GM18498 (cell line): ENCODE results near the gene LCN1.
"Not testable (repeated sequence)": the region's sequence is repeated elsewhere in the genome, so short reads cannot be mapped to it uniquely, and the experiment has no call there.

ENCODE experiments used
- ATAC-seq: cut with Tn5 transposase; IDR thresholded peaks from one replicate; pipeline ENCODE4 v1.9.1; 2021; ENCODE audit warnings: mild to moderate bottlenecking, moderate library complexity; ENCODE audit not compliant: unreplicated experiment

LCN1 gene

DNA sequence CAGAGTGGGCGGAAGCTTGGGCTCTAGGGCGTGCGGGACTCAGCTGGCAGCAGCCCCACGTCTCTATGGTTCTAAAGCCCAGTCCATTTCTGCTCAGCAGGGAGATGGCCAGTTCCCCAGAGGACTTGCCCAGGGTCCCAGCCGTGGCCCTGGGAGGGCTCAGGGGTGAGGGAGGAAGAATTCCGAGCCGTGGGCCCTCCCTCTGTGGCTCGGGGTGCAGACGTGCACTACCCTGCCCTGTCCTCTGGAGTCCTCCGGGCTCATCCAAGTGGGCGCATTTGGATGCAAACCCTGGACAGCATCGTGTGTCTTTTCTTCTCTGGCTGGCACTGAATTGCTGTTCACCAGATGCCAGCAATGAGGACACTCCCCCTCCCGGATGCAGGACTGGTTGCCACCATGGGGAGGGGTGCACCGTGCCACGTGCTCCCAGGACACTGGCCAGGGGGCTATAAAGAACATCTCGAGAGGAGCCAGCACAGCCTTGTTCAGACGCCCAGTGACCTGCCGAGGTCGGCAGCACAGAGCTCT, 24.5 kb downstream of the LCN1 start, which contains the start of gene OBP2A:
OBP2A (plus strand) TSS at position 481 of the 531 bp plus-strand sequence. CDS start 55 bp downstream, outside the sequence.
- ATAC-seq, result not testable (repeated sequence)

- not testable (repeated sequence) for ATAC-seq
Observed at GRCh38 chr9:135546792-135547617, 25.8 kb downstream of the LCN1 start.

DNA sequence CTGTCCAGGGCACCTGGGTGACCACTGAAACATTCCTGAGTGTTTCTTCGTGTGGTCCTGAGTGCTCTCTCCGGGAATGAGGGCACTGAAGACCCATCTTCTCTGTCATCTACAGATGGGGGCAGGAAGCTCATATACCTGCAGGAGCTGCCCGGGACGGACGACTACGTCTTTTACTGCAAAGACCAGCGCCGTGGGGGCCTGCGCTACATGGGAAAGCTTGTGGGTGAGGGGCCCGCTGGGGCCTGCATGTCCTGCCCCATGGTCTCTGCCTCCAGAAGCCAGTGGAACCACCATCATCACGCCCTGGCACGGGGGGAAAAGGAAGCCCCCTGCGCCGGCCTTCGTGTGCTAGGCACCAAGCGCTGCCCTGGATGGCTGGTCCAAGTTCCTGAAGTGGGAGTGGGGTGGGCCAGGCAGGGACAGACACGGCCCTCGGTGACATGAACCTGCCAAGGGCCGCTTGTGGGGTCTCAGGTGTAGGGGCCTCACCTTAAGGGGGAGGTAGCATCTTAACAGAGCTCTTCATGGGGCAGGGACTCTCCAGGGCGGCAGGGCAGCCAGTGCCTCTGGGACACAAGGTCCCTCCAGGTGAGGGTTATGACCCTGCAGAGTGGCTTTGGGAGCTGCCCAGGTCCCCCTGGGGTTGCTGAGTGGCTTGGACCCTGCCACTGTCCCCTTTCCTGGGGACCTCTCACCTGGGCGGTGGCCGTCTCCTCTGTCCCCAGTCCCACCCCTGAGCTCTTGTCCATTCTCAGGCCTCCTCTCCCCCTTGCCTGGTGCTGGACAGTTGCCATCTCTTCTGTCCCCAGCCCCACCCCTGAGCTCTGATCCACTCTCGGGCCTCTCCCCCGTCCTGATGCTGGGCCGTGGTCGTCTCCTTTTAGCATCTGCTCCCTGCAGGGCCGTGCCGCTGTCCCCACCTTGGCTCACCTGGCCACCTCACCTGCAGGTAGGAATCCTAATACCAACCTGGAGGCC, 26.8 kb downstream of the LCN1 start:
- no peak for ATAC-seq

- not testable (repeated sequence) for ATAC-seq
Observed at GRCh38 chr9:135549478-135550343, 28.5 kb downstream of the LCN1 start.

DNA sequence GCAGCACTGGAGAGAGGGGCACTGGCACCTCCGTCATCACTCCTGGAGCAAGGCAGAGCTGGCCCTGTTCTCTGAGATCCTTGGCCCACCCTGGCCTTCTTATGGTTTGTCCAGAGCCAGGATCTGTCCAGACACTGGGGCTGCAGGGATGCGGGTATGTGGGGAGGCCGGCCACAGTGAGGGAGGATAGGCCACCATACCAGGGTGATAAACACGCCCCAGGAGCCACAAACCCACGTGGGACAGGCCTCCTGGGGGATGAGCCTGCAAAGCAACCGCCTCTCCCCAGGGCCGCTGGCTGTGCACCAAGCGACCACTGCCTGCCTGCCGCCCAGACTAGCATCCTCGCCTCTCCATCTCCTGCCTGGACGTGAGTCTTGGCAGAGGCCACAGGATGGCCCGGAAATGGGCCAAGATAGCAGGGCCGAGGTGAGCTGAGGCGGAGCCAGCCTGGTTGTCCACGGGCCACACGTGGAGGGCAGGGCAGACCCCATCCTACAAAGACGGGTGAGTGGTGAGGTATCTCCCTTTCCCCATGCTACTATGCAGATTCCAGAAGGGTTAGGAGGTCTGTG, 29.2 kb downstream of the LCN1 start:
- no peak for ATAC-seq

DNA sequence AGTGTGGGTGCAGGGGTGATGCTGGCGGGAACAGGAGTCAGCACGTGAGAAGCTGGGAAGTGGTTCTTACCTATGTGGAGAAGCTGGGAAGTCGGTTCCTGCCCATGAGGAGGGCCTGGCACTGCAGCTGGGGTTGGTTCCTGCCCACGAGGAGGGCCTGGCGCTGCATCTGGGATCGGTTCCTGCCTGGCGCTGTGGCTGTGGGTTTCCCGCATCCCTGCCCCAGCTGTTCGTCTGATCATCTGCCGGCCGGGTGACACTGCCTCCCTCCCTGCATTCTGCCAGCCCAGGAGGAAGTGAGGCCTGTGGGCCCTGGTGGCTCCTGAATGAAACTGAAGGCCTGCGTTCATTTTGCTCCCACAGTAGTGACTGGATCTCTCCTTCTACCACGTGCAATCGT, 29.8 kb downstream of the LCN1 start:
- ATAC-seq, result no peak

- no peak for ATAC-seq
Observed at GRCh38 chr9:135551456-135551855, 30.2 kb downstream of the LCN1 start.

GRCh38 chr9:135552021-135552697, 30.9 kb downstream of the LCN1 start:
- no peak for ATAC-seq

GRCh38 chr9:135552698-135553171, 31.5 kb downstream of the LCN1 start:
- ATAC-seq, result no peak

- ATAC-seq, result no peak
Observed at GRCh38 chr9:135554718-135555117, 33.5 kb downstream of the LCN1 start.

- ATAC-seq, result no peak
Observed at GRCh38 chr9:135555203-135555602, 34.0 kb downstream of the LCN1 start.

GRCh38 chr9:135555910-135556309, 34.7 kb downstream of the LCN1 start:
- ATAC-seq, result no peak

DNA sequence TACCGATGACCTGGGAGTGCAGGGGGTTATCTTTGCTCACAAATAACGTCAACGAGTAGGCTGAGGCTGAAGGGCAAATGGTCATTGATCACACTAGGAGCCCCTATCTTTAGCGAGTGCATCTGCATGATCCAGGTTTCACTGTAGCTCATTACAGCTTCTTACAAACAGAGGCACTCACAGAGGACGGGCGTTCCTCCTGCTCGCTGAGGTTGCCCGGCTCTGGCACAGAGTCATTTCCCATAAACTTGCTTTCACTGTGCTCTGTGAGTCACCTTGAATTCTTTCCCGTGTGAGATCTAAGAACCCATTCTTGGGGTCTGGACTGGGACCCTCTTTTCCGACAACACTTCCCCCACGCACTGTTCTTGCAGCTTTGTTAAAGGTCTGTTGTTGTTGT, 38.4 kb downstream of the LCN1 start:
- ATAC-seq, result no peak

GRCh38 chr9:135561391-135562234, 40.4 kb downstream of the LCN1 start, which contains the start of gene PAEP:
PAEP (plus strand) TSS chr9:135561756.
- no peak for ATAC-seq

- ATAC-seq, result no peak
Observed at GRCh38 chr9:135562235-135562745, 41.0 kb downstream of the LCN1 start.

DNA sequence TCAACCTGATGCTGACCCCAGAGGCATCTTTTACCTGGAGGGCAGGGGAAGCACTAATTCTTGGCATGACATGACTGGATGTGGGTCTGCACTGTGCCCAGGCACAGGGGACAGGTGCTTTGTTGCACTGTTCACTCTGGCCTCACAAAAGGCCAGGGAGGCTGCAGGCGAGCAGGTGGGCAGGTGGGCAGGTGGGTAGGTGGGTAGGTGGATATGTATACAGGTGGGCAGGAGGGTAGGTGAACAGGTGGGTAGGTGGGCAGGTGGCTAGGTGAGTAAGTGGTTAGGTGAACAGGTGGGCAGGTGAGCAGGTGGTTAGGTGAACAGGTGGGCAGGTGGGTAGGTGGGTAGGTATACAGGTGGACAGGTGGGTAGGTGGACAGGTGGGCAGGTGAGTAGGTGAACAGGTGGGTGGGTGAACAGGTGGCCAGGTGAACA, 41.8 kb downstream of the LCN1 start:
- ATAC-seq, result no peak

- ATAC-seq, result no peak
Observed at GRCh38 chr9:135563858-135564257, 42.6 kb downstream of the LCN1 start.

DNA sequence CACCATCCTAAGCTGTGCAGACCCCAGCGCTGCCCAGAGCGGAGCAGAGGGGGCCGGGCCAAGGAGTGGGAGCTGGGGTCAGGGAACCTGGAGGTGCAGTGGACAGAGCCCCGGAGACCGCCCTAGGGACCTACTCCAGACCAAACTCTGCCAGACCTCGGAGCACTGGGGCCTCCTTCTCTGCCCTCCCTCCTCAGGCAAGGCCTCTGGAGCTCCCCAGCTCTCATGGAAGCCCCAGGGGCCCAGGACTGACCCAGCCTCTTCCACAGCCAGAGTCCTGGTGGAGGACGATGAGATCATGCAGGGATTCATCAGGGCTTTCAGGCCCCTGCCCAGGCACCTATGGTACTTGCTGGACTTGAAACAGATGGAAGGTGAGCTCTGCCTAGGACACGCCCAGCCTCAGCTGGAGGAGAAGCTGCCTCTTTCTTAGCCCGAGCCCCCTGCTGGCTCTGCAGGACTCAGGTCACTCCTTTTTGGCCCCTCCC, 43.9 kb downstream of the LCN1 start:
- ATAC-seq, result no peak
